Left lung (tissue), 10 donors: ENCODE results near the gene RANBP3L. TPM values are rescaled to one million over a fixed set of nuclear protein-coding genes. Genes with fewer than 3 reads are reported as not detected.

Source experiments
- ATAC-seq: fragments of 200-7000 bp; cut with Tn5 transposase; one replicate; pipeline ENCODE4 v1.9.1; 2020; ENCODE audit warnings: moderate library complexity
- DNase-seq, 4 donors: peaks; one replicate each; pipeline ENCODE4 v3.0.0-alpha.2; 2013 to 2020
- H3K27ac ChIP-seq, 2 donors: fragments of 200-600 bp; sonication (generic) in 1 of 2; one replicate each; pipeline versions ENCODE4 v1.5.0 to v1.8.0; 2020 to 2021
- H3K27me3 ChIP-seq, 2 donors: fragments of 200-600 bp; sonication (generic) in 1 of 2; one replicate each; pipeline versions ENCODE4 v1.5.0 to v1.8.0; 2020 to 2021
- H3K36me3 ChIP-seq, 2 donors: fragments of 200-600 bp; sonication (generic) in 1 of 2; one replicate each; pipeline versions ENCODE4 v1.5.0 to v1.8.0; 2020 to 2021
- H3K4me1 ChIP-seq, 2 donors: fragments of 200-600 bp; one replicate each; pipeline ENCODE4 v1.8.0; 2021
- H3K4me3 ChIP-seq, 2 donors: fragments of 200-600 bp; sonication (generic) in 1 of 2; one replicate each; pipeline versions ENCODE4 v1.5.0 to v1.8.0; 2020 to 2021; ENCODE audit warnings: mild to moderate bottlenecking in 1 of 2
- H3K9me3 ChIP-seq, 2 donors: fragments of 200-600 bp; sonication (generic) in 1 of 2; one replicate each; pipeline versions ENCODE4 v1.5.0 to v1.8.0; 2020 to 2021
- intact Hi-C, 2 donors: fragments of 100-400 bp; cut with DNase I; formaldehyde crosslinking; loops; one replicate each; pipeline versions ENCODE4 v1.11.2 to v1.14.2; 2022
- polyA plus RNA-seq, 6 donors: library from polyadenylated mRNA; unstranded; fragments of 120-200 nt; gene quantifications; one replicate each; pipeline ENCODE4 v1.2.1, GENCODE V29; 2013; ENCODE audit not compliant: insufficient read length in 6 of 6
- total RNA-seq, 2 donors: library from RNA; stranded (reverse); fragmentation: NEBNext Ultra II Directional; extraction: Animal tissue kit (Norgen Biotek cat#: 25700); gene quantifications; one replicate each; pipeline ENCODE4 v1.2.1, GENCODE V29; 2021
- TF ChIP-seq, protein P1 (sequence below), 2 donors: fragments of 200-600 bp; sonication (generic) in 1 of 2; IDR thresholded peaks; one replicate each; pipeline versions ENCODE4 v1.5.0 to v1.8.0; 2021; ENCODE audit warnings: antibody characterized with exemption in 2 of 2
- donor health status: DM: no; HTN: yes; CAD: no.
- donor health status: DM: no; HTN: no; CAD: no.

RANBP3L gene
- total and polyA plus RNA-seq, 8 donors: 1.1 to 7.1 (median 2.2) TPM

DNA sequence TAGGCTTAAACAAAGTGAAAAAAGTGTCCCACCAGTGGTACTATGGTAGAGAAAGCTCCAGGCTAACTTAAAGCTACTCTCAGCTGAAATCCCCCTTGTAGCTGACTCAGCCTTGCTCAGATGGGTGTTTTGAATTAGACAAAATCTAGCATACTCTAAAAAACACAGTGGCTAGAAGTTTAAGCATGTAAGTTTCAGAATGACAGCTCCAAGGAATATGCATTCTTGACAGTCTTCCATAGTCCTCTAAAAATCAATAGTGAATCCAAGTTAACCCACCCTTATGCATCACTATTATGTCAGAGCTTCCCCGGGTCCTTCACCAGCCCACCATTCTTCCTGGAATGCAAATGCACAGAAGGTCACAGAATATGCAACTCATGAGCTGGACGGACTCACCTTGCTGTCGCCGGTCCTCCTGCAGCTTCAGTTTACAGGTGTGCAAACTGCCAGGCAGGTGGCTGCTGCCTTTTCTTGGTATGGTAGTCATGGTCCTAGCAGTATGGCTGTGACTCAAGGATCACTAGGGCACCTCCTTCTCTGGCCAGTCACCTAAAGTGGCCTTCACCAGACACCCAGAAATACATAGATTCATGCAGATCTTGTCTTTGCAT, 668 bp downstream of the RANBP3L start:
- H3K9me3 ChIP-seq: no peaks in the 10 kb centered on the region
- no peaks in the 10 kb centered on the region for H3K36me3 ChIP-seq
- intact Hi-C loops: loop anchor here in 1 of 2 donors (5.0 kb wide), 1 partner anchor 39 kb away; no protein-coding TSS in a partner anchor
- peak; percentile 28 for ATAC-seq
- peak overlapping the region; percentile 74 to 77 for H3K27ac ChIP-seq
- no peaks in the 10 kb centered on the region for H3K27me3 ChIP-seq
- TF ChIP-seq, protein P1, sequence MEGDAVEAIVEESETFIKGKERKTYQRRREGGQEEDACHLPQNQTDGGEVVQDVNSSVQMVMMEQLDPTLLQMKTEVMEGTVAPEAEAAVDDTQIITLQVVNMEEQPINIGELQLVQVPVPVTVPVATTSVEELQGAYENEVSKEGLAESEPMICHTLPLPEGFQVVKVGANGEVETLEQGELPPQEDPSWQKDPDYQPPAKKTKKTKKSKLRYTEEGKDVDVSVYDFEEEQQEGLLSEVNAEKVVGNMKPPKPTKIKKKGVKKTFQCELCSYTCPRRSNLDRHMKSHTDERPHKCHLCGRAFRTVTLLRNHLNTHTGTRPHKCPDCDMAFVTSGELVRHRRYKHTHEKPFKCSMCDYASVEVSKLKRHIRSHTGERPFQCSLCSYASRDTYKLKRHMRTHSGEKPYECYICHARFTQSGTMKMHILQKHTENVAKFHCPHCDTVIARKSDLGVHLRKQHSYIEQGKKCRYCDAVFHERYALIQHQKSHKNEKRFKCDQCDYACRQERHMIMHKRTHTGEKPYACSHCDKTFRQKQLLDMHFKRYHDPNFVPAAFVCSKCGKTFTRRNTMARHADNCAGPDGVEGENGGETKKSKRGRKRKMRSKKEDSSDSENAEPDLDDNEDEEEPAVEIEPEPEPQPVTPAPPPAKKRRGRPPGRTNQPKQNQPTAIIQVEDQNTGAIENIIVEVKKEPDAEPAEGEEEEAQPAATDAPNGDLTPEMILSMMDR (IDR thresholded peaks at IDR 0.05): no peak
- H3K4me1 ChIP-seq: peaks cover 0 to 8% of the 10 kb centered on the region in 2 donors
- H3K4me3 ChIP-seq: peak overlapping the region in 1 of 2 donors; percentile 25
- DNase-seq: no peak

DNA sequence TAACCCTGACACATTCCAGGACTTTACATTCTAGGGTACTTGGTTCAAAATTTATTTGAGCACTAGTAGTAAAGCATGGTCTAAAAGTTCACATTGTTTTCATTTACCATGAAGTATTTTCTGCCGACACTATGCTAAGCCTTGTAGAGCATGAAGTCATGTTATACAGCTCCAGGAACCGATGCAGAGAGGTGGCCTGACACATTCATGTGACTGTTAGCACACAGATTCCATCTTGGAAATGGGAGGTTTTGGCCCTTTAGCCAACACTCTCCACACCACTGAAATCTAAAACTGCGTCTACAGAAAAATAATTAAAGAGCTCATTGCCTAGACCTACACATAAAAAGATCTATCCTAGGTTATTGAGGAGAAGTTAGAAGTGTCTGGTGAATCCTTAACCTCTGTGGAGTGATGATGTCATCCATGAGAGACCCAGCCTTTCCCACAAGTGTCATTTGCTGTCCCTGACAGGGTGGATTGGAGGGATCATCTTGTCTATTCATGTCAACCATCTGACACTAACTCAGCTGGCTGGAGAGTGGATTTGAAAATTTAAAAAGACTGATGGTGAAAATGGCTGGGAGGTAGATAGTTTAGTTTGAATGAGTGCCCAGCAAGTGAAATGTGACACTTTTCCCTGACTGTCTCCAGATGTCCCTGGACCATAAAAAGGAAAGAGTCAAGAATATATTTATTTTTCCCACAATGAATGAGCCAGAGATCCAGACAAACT, 1.3 kb downstream of the RANBP3L start:
- Histone ChIP-seq H3K4me1 (peaks cover 0 to 8% of the 10 kb centered on the region in 2 donors), H3K27me3 (no peaks in the 10 kb centered on the region), H3K36me3 (no peaks in the 10 kb centered on the region), H3K27ac (peak overlapping the region in 1 of 2 donors; percentile 77), H3K4me3 (peak overlapping the region in 1 of 2 donors; percentile 25), H3K9me3 (no peaks in the 10 kb centered on the region)
- ATAC-seq (no peak), DNase-seq (no peak)
- intact Hi-C loops: loop anchor here in 1 of 2 donors (5.0 kb wide), 1 partner anchor 38 kb away; no protein-coding TSS in a partner anchor
- TF ChIP-seq, protein P1 (IDR thresholded peaks at IDR 0.05): no peak

- no peaks in the 10 kb centered on the region for H3K27me3 ChIP-seq
- intact Hi-C loops: no loop called here
- no peaks in the 10 kb centered on the region for H3K9me3 ChIP-seq
- TF ChIP-seq, protein P1 (IDR thresholded peaks at IDR 0.05): no peak
- ATAC-seq (no peak), DNase-seq (no peak)
- H3K4me1 ChIP-seq: peaks cover 0 to 8% of the 10 kb centered on the region in 2 donors
- H3K36me3 ChIP-seq: no peaks in the 10 kb centered on the region
- H3K27ac ChIP-seq: no peak overlapping the region
- no peak overlapping the region for H3K4me3 ChIP-seq
These were observed 3.1 kb downstream of the RANBP3L start for GRCh38 chr5:36298552-36298951.

- Histone ChIP-seq H3K27ac (no peak overlapping the region), H3K27me3 (no peaks in the 10 kb centered on the region), H3K9me3 (no peaks in the 10 kb centered on the region), H3K4me1 (peaks cover 0 to 8% of the 10 kb centered on the region in 2 donors), H3K36me3 (no peaks in the 10 kb centered on the region), H3K4me3 (no peak overlapping the region)
- DNase-seq (no peak), ATAC-seq (no peak)
- TF ChIP-seq, protein P1 (IDR thresholded peaks at IDR 0.05): no peak
- intact Hi-C loops: no loop called here
These were observed 4.0 kb downstream of the RANBP3L start for GRCh38 chr5:36297653-36298052.
